Skeletal muscle tissue (tissue), 4 donors: ENCODE results near the gene PIAS1. TPM values are rescaled to one million over a fixed set of nuclear protein-coding genes. Genes with fewer than 3 reads are reported as not detected.
"Not testable (repeated sequence)": the region's sequence is repeated elsewhere in the genome, so short reads cannot be mapped to it uniquely, and the experiment has no call there.

ENCODE experiments used
- H3K27ac ChIP-seq: one replicate; pipeline ENCODE4 v1.7.0; 2013; ENCODE audit warnings: mild to moderate bottlenecking, low read depth, low read length, inconsistent platforms
- H3K27me3 ChIP-seq, 3 donors: one replicate each; pipeline ENCODE4 v1.7.0; 2013; ENCODE audit warnings: low read length in 3 of 3; ENCODE audit not compliant: control insufficient read depth in 3 of 3, insufficient read depth in 3 of 3
- H3K36me3 ChIP-seq, 3 donors: one replicate each; pipeline ENCODE4 v1.7.0; 2013; ENCODE audit warnings: low read length in 3 of 3; ENCODE audit not compliant: control insufficient read depth in 3 of 3, insufficient read depth in 3 of 3
- H3K4me1 ChIP-seq, 3 donors: one replicate each; pipeline ENCODE4 v1.7.0; 2013; ENCODE audit warnings: low read length in 3 of 3, mild to moderate bottlenecking in 3 of 3; ENCODE audit not compliant: control insufficient read depth in 3 of 3, insufficient read depth in 3 of 3
- H3K4me3 ChIP-seq, 3 donors: one replicate each; pipeline ENCODE4 v1.7.0; 2013; ENCODE audit warnings: low read length in 3 of 3
- H3K9ac ChIP-seq, 3 donors: one replicate each; pipeline ENCODE4 v1.7.0; 2013; ENCODE audit warnings: low read length in 3 of 3, mild to moderate bottlenecking in 3 of 3, moderate library complexity in 2 of 3, low read depth in 1 of 3
- H3K9me3 ChIP-seq, 3 donors: one replicate each; pipeline ENCODE4 v1.7.0; 2013; ENCODE audit warnings: low read length in 3 of 3; ENCODE audit not compliant: control insufficient read depth in 3 of 3
- total RNA-seq: library from RNA; depleted of rRNA; stranded (reverse); fragments of >200 nt; gene quantifications from one replicate; pipeline ENCODE4 v1.2.3, GENCODE V29; 2014
- donor health status: Osteomylitis.

PIAS1 gene
- total RNA-seq, 1 donor from 2014 or later: 15.7 TPM

DNA sequence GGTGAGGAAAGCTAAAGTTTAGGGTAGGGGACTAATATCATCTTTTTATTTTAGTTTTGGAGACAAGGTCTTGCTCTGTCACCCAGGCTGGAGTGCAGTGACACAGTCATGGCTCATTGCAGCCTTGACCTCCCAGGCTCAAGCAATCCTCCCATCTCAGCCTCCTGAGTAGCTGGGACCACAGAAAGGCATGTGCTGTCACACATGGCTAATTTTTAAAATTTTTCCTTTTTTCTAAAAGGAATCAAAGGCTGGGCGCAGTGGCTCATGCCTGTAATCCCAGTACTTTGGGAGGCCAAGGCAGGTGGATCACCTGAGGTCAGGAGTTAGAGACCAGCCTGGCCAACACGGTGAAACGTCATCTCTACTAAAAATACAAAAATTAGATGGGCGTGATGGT, 171.3 kb downstream of the PIAS1 start:
- H3K27me3 ChIP-seq, H3K27ac ChIP-seq, H3K36me3 ChIP-seq, H3K9me3 ChIP-seq, H3K4me3 ChIP-seq, H3K9ac ChIP-seq: not testable (repeated sequence)
- H3K4me1 ChIP-seq: peaks cover 18 to 20% (median 19%) of the 10 kb centered on the region in 3 donors

DNA sequence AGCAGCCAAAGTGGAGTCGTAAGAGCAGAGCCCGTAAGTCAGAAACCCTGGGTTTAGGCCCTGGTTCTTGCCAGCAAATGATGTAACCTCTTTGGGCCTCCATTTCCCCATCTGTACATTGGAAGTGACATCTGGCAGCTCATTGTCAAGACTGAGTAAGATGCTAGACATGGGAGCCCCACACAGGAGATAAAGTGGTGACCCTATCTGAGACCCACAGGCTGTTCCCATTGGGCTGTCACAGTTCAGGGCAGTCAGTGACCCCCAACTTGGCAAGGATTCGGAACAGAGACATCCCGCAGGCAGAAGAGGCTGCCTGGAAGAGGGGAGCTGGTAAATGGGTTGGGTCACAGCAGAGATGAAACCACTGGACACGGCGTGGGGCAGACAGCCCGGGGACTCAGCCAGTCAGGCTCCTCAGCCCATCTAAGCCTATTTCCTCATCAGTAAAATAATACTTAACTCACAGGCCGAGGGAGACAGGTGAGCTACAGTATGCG, 173.6 kb downstream of the PIAS1 start:
- no peaks in the 10 kb centered on the region for H3K9me3 ChIP-seq
- H3K36me3 ChIP-seq: no peaks in the 10 kb centered on the region
- peak overlapping the region in 1 of 3 donors; percentile 82 for H3K4me3 ChIP-seq
- H3K27ac ChIP-seq: no peak overlapping the region
- no peaks in the 10 kb centered on the region for H3K27me3 ChIP-seq
- H3K4me1 ChIP-seq: peaks cover 18 to 20% (median 19%) of the 10 kb centered on the region in 3 donors
- H3K9ac ChIP-seq: no peak overlapping the region

DNA sequence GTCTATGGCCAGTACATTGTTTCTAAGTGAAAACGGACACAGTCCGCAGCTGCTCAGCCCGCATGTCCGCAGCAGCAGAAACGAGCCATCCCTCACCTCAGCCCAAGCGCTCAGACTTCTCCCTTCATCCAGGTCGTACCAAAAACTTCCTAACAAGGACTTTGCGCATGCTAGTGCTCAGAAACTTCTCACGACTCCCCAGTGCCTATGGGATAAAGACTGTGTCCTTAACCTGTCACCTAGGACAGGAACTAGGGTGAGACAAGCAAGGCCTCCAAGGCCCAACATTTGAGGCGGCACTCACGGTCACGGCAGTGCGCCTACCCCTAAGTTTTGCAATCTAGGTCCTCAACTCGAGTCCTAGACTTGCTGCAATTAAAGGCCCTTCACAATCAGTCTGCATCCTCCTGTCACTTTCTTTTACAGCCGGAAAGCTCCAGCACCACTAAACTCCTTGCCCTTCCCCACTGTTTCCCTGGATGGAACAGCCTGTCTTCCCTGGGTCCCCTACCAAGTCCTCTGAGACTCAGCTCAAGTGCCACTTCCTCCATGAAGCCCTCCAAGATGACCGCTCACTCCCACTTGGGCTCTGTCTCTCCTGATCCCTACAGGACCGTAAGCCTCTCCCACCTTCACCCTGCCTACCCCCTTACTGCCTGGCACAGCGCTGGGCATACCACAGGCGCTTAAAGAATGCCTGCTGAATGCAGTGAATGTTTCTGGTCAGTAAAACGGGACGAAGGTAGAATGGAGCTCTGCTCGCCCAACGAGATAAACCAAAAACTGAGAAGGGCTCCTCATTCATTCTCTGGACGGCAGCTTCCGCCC, 174.2 kb downstream of the PIAS1 start:
- Histone ChIP-seq H3K4me1 (peaks cover 18 to 20% (median 19%) of the 10 kb centered on the region in 3 donors), H3K9me3 (no peaks in the 10 kb centered on the region), H3K4me3 (peak overlapping the region; percentile 75 to 85 (median 82)), H3K36me3 (no peaks in the 10 kb centered on the region), H3K27ac (peak overlapping the region; percentile 70), H3K27me3 (no peaks in the 10 kb centered on the region), H3K9ac (peak overlapping the region; percentile 74 to 85 (median 82))

DNA sequence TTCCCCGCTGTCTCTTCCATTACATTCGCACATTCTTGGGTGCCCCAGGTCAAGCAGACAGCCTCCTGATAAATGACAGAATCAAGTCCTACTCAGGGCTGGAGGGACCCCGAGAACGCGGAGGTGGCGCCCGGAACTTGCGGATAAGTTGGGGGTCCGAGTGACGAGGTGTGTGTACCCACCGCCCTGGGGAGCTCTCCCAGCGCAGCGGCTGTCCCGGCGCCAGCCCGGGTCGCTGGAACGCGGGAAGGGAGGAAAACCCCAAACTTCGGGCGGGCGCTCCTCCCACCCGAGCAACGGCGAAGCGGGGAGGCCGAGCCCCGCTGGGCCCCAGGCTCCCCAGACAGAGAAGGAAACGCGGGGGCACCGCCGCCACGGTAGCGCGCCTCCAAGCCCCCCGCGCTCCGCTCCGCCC, 174.9 kb downstream of the PIAS1 start:
- no peaks in the 10 kb centered on the region for H3K27me3 ChIP-seq
- peak overlapping the region; percentile 70 for H3K27ac ChIP-seq

DNA sequence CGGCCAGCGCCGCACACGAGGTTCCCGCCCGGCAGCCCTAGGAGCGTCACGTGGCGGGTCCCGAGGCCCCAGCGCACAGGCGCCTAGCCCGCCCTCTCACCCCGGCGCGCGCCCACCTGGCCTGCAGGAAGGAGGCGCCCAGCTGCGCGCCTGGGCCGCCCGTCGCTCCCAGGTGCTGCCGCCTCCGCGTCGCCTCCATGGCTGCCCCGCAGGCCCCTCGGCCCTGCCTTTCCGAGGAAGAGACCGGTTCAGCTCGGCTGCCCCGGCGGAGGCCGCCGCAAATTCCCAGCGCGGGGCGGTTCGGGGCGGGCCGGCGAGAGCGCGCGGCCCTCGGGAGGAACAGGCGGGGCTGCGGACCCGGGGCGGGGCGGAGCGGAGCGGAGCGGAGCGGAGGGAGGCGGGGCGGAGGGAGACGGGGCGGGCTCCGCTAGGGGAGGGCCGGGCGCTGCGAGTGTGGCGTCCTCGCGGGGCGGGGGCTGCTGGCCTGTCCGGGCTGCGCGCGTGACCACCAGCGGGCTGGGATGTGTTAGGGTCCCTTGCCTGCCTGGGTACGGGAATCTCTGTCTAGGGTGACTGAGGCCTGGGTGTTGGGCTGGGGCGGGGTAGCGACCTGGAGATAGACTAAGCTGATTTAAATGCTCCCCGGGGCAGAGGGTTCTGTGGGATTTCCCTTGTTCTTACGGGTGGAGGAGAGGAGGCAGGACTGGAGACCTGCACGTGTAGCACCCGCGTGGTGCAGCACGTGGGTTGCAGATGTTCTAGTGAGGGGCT, 175.5 kb downstream of the PIAS1 start, which contains the start of gene CLN6:
Gene CLN6, minus strand, starts transcription at position 343 of the 771 bp plus-strand sequence. Its CDS starts 144 bp downstream, at position 199.
- H3K9ac ChIP-seq: peak within 1 kb of the TSS; percentile 74 to 88 (median 82)
- H3K36me3 ChIP-seq: no peaks in the 10 kb centered on the region
- H3K27me3 ChIP-seq: no peaks in the 10 kb centered on the region
- H3K4me1 ChIP-seq: peaks cover 18 to 20% (median 19%) of the 10 kb centered on the region in 3 donors
- H3K4me3 ChIP-seq: peak within 1 kb of the TSS; percentile 79 to 85 (median 82)
- peak within 1 kb of the TSS; percentile 70 for H3K27ac ChIP-seq
- H3K9me3 ChIP-seq: no peaks in the 10 kb centered on the region

More for the DNA sequence above, 174.9 kb downstream of the PIAS1 start:
- peak overlapping the region; percentile 74 to 85 (median 82) for H3K9ac ChIP-seq
- peak overlapping the region; percentile 75 to 85 (median 82) for H3K4me3 ChIP-seq
- H3K36me3 ChIP-seq: no peaks in the 10 kb centered on the region
- no peaks in the 10 kb centered on the region for H3K9me3 ChIP-seq
- H3K4me1 ChIP-seq: peaks cover 18 to 20% (median 19%) of the 10 kb centered on the region in 3 donors

DNA sequence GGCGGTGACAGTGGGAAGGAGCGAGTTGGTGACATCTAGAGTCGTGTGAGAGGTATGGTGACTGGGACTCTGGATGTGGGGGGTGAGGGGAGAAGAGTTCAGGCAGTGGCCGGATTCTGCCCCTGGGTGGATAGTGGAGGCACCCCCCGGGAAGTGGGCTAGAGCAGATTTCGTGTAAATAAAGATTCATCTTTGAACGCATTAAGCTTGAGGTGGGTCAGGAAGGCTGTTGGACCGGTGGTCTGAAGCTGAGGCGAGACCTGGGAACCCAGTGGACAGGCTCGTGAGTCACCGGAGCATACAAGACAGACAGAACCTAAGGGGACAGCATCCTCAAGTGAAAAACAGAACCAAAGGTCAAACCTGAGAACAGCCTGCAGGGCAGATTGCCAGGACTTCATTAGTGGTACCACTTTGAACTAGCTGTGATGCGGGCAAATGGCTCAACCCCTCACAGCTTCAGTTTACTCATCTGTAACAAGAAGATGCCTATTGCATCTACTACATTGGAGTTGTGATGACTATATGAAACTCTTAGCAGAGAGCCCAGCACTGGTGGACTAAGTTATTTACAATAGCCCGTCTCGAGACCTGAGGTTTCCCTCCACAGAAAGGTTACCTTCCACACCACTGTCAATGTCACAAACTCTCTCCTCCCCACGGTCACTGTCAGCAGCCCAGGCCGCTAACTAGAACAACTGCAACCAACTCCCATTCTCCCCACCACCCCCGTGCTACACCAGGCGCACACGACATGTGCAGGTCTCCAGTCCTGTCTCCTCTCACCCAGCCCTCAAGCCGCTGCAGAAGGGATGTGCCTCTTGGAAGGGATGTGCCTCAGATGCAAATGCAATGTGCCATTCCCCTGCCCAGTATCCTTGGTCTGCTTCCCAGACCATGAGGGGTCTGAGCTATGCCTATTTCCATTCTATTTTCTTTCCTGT, 176.3 kb downstream of the PIAS1 start:
- H3K4me1 ChIP-seq: peaks cover 18 to 20% (median 19%) of the 10 kb centered on the region in 3 donors
- peak overlapping the region; percentile 68 to 88 (median 70) for H3K9ac ChIP-seq
- H3K4me3 ChIP-seq: peak overlapping the region; percentile 79 to 85 (median 82)
- H3K27me3 ChIP-seq: no peaks in the 10 kb centered on the region
- H3K9me3 ChIP-seq: no peaks in the 10 kb centered on the region
- peak overlapping the region; percentile 70 for H3K27ac ChIP-seq
- no peaks in the 10 kb centered on the region for H3K36me3 ChIP-seq

DNA sequence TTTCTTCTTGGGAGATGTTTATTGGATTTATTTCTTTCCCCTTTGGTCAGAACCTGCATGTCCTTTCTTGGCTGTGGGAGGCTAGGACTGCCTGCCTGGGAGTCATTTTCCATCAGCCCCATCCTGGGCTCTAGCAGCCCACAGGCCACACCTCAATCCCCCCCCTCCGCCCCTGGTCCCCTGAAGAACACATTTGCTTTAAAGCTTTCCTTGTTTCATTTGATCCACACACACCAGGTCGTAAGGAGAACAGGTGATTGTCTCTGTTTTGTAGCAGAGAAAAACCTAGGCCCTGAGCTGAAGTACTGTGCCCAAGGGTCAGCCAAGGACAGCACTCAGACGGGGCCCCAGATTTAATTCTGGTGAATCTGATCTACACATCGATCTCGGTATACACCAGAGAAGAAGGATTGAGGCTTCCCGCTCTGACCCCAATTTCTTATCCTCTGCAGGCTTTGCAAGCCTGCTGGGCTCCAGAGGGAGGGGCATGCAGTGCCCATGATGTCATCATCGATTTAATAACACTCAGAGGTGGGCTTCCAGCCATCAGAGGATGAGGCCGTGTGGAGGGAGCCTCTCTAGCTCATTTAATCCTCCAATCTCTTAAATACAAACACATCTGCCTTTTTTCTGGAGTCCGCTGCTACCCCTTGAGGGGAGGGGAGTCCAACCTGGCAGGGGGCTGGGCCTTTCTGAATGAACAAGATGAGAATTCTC, 177.1 kb downstream of the PIAS1 start:
- Histone ChIP-seq H3K36me3 (no peaks in the 10 kb centered on the region), H3K27ac (no peak overlapping the region), H3K27me3 (no peaks in the 10 kb centered on the region), H3K9me3 (no peaks in the 10 kb centered on the region), H3K4me3 (no peak overlapping the region), H3K4me1 (peaks cover 18 to 20% (median 19%) of the 10 kb centered on the region in 3 donors), H3K9ac (no peak overlapping the region)

DNA sequence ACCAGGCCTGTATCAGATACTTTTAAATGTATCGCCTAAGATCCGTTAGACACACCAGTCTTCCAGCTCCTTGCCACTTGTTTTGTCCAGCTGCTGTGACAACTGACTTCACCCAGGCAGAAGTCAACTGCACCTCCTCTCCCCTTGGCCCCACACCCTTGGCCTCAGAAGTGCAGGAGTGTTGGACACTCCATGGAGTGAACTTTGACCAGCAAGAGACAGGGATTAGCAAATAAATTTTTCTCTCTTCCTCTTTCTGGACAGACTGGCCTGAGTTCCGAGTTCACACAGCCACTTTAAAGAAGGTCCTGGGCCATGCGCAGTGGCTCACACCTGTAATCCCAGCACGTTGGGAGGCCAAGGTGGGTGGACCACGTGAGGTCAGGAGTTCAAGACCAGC, 178.3 kb downstream of the PIAS1 start:
- Histone ChIP-seq H3K4me3 (no peak overlapping the region), H3K27me3 (no peaks in the 10 kb centered on the region), H3K9ac (no peak overlapping the region), H3K4me1 (peaks cover 18 to 20% (median 19%) of the 10 kb centered on the region in 3 donors), H3K36me3 (no peaks in the 10 kb centered on the region), H3K27ac (no peak overlapping the region), H3K9me3 (no peaks in the 10 kb centered on the region)

DNA sequence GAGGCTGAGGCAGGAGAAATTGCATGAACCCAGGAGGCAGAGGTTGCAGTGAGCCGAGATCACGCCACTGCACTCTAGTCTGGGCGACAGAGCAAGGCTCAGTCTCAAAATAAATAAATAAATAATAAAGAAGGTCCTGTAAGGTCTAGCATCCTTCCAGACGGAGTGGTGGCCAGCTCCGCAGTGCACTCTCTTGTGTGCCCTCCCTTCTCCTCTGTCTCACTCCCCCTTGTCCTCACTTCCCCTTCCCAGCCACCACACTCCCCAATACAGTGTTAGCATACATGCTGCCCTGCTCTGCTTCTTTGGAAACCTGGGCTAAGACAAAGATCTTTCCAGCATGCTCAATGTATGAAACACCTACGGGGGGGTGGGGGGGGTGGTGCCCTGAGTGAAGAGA, 178.8 kb downstream of the PIAS1 start:
- no peaks in the 10 kb centered on the region for H3K36me3 ChIP-seq
- no peak overlapping the region for H3K27ac ChIP-seq
- H3K9me3 ChIP-seq: no peaks in the 10 kb centered on the region
- H3K9ac ChIP-seq: no peak overlapping the region
- no peak overlapping the region for H3K4me3 ChIP-seq
- H3K27me3 ChIP-seq: no peaks in the 10 kb centered on the region
- peaks cover 17 to 20% (median 18%) of the 10 kb centered on the region in 3 donors for H3K4me1 ChIP-seq
